EH (cell line): ENCODE results near the gene NISCH.

ENCODE experiments used
- DNase-seq: peaks from one replicate; pipeline ENCODE4 v3.0.0-alpha.2; 2015; ENCODE audit warnings: low read depth

Gene NISCH

DNA sequence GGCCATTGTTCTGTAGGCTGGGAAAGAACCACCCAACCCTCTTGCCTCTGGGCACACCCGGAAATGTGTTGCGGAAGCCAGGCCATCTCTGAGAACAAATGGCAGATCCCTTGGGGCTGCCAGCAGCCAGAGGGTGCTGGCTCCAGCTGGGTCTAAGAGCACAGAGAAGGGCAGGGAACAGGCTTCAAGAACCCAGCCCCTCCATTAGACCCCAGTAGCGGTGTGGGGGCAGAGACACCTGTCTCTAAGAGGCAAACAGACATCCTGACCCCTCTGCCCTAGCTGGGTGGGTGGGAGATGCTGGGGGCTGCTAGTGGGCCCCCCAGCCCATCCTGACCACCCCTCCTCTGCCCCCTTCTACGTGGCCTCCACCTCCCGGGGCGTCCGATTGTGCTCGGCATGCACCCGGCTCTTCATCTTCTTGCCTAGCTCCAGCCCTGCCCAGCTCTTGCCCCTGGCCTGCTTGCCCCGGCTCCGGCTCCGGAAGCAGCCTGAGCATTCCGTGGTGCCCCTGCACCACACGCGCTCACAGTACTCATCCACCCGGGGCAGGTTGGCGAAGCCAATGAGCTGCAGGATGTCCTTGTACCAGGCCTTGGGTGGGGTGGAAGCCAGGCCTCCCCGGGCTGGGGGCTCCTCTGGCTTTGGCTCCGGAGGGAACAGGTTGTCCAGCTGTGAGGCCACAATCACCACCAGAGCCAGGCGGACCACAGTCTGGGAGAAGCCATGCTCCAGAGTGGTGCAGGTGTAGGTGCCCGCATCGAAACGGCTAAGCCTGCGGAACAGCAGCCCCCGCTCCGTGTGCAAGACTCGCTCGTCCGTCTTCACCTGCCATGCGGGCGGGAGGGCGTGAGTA lies 19.9 kb upstream of the NISCH start:
- no peak for DNase-seq

DNA sequence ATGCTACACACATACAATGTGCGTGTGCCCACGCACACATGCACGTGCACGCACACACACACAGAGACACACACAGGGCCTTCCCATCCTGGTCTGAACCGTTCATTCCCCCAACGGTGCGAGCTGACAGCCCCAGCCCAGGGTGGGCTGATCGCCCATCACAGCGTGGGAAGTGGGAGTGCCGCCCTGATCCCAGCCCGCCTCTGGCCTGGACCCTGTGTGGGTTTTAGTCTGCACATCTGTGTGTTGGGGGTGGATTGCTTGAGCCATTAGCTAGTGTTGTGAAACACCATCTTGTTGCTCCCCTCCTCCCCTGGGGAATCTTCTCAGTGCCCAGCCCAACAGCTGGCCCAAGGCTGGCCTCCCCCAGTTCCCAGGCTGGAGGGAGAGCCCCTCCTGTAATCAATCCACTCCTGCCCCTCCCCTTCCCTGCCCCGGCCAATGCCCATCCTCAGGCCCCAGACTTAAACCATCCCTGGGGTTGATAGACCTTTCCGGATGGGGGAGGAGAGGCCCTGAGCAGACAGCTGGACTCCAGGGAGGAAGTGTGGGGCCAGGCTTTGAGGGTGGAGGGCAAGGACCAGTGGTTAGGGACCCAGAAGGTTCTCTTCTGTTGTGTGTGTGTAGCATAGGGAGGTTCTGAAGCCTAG lies 18.8 kb upstream of the NISCH start:
- DNase-seq: peak; percentile 30

DNA sequence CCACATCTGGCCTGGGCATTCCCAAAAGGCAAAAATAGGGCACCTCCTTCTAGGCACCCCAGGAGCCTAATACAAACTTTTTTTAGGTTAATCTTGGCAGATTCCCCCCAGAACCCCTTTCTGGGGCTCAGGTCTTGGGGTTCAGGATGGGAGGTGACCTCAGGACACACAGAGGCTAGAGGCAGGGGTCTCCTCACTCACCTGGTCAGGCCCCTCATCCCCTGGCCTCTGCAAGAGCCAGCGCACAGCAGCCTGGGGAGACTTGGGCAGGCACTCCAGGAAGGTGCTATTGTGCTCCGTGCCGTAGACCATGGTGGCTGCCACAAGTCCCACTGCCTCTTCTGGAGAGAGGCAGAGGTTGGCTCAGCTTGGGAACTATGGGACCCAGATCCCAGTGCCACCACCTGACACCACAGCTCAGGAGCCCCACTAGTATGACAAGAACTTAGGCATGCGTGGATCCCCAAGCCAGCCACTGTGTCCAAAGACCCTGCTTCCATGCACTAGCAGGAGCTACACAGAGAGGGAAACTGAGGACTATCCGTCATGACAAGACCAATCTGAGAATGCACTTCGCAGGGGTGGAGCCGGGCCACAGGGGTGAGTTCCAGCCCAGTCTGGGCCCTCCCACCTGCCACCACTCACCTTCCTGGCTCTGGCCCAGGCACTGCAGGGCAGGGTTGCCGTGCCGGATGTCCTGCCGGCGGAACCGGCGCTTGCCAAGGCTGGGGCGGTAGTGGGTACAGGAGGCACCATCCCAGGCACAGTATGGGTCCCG lies 17.9 kb upstream of the NISCH start:
- DNase-seq: no peak

- DNase-seq: no peak
Observed at GRCh38 chr3:52438104-52438376, 17.4 kb upstream of the NISCH start.

DNA sequence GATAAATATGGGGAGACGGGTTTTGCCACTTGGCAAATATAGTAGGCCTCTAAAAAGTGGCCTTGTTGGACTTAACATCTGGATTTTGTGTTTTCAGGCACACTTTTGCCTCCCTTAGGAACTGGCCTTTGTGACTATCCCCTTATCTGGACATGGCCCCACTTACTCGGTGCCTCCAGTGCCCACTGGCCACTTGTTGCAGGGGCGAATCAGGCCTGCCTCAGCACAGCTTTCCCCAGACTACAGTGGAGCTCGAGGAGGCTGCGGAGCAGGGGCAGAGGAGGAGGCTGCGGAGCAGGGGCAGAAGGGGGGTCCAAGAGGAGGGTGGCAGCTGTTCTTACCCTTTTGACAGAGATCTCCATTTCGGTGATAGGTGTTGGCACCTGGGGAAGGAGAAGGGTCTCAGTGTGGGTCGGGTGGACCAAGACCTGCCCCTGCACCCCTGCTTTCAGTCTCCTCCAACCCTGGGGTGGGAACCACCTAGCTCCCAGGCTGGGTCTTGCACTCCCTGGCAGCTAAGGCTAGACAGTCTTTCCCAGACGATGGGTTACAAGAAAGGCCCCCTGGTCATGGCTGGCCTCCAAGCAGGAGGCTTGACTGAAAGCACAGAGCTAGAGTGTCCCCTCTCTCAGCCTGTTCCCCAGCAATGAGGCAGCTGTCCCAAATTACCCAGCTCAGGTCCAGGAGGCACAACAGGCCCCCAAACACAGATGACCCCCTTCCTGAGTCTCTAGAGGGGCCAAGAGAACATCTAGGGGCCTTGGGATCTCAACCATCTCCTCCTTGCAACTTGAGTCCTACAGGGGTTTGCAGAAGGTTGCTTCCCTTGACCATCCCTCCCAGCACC lies 16.6 kb upstream of the NISCH start:
- no peak for DNase-seq

DNA sequence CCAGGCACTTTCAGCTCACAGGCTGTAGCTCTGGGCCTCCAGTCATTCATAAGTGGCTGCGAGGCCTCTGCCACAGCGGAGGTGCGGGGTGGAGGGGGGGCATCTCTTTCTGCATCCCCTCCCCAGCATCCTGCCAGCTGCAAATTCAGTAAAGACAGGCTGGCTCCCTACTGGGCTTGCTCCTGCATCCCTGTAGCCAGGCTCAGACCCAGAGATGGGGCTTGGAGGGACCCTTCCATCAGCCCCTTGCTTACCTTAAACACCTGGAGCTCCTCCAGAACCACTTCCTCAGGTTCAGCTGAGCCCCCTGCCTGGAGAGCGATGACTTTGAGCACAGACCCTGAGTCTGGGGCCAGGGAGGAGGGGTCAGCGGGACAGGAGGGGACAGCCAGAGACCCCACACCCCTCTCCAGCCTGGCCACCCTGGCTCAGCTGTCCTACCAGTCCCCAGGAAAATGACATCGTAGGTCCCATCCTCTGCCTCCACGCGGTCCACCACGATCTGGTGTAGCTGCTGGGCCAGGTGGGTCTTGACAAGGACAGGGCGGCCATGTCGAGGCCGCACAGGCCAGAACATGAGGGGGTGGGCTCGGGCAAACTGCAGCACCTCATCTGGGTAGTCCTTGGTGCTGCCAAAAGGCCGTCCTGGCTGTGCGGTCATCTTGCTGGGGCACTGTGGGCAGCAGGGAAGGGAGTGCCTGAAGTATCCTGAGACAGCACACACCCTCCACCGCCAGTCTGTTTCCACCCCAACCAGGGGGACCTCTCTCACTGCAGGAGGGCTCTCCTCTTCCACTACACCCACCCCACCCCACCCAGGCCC lies 15.8 kb upstream of the NISCH start:
- no peak for DNase-seq

DNA sequence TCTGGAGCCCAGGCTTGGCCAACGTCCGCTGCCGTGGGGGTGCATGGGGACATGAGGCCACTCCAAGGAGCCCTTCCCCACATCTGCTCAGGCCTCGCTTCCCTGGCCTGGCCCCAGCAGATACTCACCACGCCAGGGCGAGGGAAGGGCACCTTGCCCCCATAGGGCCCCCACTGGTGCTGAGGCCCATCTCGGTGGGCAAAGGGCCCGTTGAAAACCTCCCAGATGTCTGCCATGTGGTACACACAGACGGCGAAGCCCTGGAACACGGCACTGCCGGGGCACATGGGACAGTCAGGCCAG lies 15.2 kb upstream of the NISCH start:
- DNase-seq: no peak

GRCh38 chr3:52440671-52441070 lies 14.7 kb upstream of the NISCH start:
- no peak for DNase-seq

- DNase-seq: no peak
Observed at GRCh38 chr3:52441091-52441771, 14.2 kb upstream of the NISCH start.

DNA sequence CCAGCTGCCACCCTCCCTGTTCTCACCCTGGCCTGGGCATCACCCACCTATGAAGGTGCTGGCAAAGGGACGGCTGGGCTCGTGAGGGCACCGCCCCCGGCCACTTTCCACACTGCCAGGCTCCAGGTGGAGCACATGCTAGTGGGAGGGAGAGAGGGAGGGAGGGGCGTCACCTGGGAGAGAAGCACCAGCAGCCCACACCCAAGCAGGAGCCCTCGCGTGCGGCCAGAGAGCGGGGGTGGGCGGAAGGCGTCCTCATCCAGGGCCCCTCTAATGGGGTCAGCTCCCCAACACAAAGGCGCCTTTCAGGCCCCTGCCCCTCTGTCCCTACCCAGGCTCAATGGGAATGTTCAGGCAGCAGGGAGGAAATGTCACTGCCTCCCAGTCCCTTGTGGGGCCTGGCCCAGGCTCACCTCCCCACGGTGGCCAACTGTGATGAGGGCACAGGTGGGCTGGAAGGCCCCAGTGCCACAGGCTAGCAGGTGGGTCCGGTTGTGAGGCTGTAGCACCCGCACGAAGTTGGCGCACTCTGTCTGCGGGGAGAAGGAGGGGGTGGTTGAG lies 13.6 kb upstream of the NISCH start:
- DNase-seq: no peak

DNA sequence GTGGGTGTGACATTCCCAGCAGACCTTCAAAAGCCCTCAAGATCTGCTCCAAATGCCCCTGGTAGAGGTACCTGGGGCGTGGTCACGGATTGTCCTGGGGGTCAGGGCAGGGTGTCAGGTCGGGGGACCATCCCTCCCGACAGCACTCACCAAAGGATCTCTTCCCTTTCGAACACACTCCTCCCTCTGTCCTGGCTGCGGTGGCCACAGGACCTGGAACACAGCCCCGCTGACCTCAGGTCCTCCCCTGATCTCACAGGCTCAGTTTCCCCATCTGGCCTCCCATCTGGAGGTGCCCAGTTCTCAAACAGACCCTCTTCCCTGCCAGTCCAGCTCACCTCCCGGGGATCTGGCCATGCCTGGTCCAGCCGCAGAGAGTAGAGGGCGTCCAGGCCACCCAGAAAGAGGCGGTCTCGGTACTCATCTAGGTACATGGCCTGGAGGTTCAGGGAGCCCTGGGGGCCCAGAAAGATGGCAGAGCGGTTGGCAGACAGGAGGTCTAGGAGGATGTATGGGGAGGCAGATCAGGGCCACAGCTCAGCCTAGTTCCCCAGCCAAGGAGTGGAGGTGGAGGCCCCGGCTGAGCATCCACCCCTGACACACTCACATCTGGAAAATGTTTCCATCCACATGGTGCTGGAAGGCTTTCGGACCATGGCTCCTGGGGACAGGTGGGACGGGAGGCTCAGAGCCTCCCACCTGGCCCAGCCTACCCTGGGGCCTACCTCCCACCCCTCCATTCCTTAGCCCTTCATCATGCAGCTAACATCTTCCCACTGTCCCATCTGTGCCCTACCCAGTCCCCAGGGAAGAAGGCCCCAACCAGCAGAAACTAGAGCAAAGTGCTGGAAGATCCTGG lies 12.8 kb upstream of the NISCH start:
- no peak for DNase-seq

DNA sequence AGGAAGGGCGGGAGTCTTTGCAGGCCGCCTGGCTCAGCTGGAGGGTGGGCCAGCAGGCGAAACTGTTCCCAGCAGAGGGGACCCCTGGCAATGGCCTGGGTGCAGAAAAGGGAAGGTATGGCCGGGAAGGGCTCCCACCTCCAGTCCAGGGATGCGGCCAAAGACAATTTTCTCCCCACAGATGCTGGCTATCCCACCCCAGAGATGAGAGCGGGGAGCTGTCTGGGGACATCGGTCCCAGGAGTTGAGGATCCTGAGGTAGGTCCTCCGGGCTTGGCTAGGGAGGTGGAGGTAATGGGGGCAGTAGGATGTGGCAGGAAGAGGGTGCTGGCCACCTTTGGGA lies 12.2 kb upstream of the NISCH start:
- DNase-seq: no peak

- DNase-seq: no peak
Observed at GRCh38 chr3:52443791-52444687, 11.4 kb upstream of the NISCH start.

GRCh38 chr3:52444860-52445793 lies 10.3 kb upstream of the NISCH start, which contains the start of gene SEMA3G:
Gene SEMA3G, minus strand, starts transcription at chr3:52445103. Its CDS starts 76 bp downstream, at chr3:52445027.
- peak; percentile 59 for DNase-seq

- DNase-seq: no peak
Observed at GRCh38 chr3:52446042-52446441, 9.4 kb upstream of the NISCH start.

DNA sequence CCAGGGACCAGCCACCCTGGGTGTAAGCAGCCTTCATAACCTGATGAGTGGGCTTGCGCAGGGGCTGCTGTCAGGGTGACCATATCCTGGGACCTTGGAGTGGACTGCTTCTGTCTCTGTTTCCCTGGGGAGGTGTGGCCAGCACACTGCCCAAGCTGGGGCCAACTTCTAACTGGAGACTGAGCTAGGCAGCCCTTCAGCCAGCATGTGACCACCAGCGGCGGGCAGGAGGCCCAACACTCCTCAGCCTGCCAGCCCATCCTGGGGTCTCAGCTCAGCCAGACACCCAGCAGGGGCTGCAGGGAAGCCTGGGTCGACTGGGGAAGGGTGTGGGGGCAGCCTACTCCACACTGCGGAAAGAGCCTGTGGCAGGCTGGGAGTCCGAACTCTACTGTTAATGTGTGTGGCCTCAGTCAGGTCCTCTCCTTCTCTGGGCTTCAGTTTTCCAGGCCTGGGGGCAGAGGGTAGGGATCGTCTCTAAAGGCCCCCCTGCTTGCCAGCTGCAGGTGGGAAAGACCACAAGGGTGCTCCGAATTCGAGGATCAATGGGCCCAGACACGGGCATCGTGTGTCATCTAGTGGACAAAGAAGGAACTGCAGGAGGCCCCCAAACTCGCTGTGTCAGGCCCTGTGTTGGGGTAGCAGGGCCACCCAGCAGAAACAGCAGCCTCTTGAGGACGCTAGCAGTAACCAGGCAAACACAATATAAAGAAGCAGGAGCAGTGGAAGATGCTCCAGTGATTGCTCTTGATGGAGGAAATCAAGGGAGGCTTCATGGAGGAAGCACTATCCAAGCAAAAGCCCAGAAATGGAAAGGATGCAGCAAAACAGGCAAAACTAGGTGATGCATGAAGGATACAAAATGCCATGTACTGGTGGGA lies 8.5 kb upstream of the NISCH start:
- peak; percentile 62 for DNase-seq
